ENCODE measurements around the gene MELK.

MELK gene

GRCh38 chr9:36665921-36666431, 93.3 kb downstream of the MELK start:
- H3K27ac ChIP-seq (ENCODE audit: low read length): no peak overlapping the region
- H3K4me1 ChIP-seq (ENCODE audit: control insufficient read depth, insufficient read depth, low read length): no peaks in the 10 kb centered on the region
- H3K4me3 ChIP-seq (ENCODE audit: low read length): no peak overlapping the region
- WGBS (ENCODE audit: insufficient coverage, insufficient read length): no CpG with 5 or more reads among the region's 3 CpGs
- no peak for DNase-seq (ENCODE audit: low read depth, low spot score)
- no peaks in the 10 kb centered on the region for H3K27me3 ChIP-seq (ENCODE audit: control insufficient read depth, insufficient read depth, low read length)
- no peaks in the 10 kb centered on the region for H3K9me3 ChIP-seq (ENCODE audit: control insufficient read depth, insufficient read depth, low read length)
- H3K36me3 ChIP-seq (ENCODE audit: control insufficient read depth, insufficient read depth, low read length): peaks cover 5% of the 10 kb centered on the region; the same call in 1 of the 2 replicates

- no peak for DNase-seq (ENCODE audit: low read depth, low spot score)
- H3K4me3 ChIP-seq (ENCODE audit: low read length): no peak overlapping the region
- WGBS (ENCODE audit: insufficient coverage, insufficient read length): no CpG with 5 or more reads among the region's 3 CpGs
- H3K27ac ChIP-seq (ENCODE audit: low read length): no peak overlapping the region
- no peaks in the 10 kb centered on the region for H3K9me3 ChIP-seq (ENCODE audit: control insufficient read depth, insufficient read depth, low read length)
- H3K4me1 ChIP-seq (ENCODE audit: control insufficient read depth, insufficient read depth, low read length): no peaks in the 10 kb centered on the region
- H3K36me3 ChIP-seq (ENCODE audit: control insufficient read depth, insufficient read depth, low read length): peaks cover 3% of the 10 kb centered on the region; the same call in 1 of the 2 replicates
- no peaks in the 10 kb centered on the region for H3K27me3 ChIP-seq (ENCODE audit: control insufficient read depth, insufficient read depth, low read length)
These were observed 98.9 kb downstream of the MELK start for GRCh38 chr9:36671561-36671960.

DNA sequence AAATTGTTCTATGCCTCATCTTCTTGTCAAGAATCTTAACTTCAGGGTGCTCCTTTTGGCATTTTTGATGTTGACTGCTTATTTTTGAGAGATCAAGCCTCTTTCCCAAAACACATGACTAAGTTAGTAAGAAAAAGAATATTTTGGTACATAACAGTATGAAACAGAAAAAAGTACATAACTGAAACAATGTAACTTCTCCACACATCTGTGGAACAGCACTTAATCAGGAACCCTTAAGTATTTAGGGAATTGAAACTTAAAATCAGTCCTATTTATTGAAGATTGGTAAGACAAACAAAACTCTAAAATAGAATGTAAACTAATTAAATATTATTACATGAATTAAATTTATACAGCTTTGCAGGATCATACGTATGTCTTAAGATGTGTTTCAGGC, 103.4 kb downstream of the MELK start:
- Histone ChIP-seq H3K27me3 (ENCODE audit: control insufficient read depth, insufficient read depth, low read length) (no peaks in the 10 kb centered on the region), H3K4me1 (ENCODE audit: control insufficient read depth, insufficient read depth, low read length) (no peaks in the 10 kb centered on the region), H3K9me3 (ENCODE audit: control insufficient read depth, insufficient read depth, low read length) (no peaks in the 10 kb centered on the region), H3K36me3 (ENCODE audit: control insufficient read depth, insufficient read depth, low read length) (no peaks in the 10 kb centered on the region; the same call in 1 of the 2 replicates), H3K27ac (ENCODE audit: low read length) (no peak overlapping the region), H3K4me3 (ENCODE audit: low read length) (no peak overlapping the region)
- DNase-seq (ENCODE audit: low read depth, low spot score): no peak
- WGBS (ENCODE audit: insufficient coverage, insufficient read length): no CpG with 5 or more reads among the region's 1 CpG

- Histone ChIP-seq H3K27ac (ENCODE audit: low read length) (no peak overlapping the region), H3K36me3 (ENCODE audit: control insufficient read depth, insufficient read depth, low read length) (no peaks in the 10 kb centered on the region; the same call in 1 of the 2 replicates), H3K9me3 (ENCODE audit: control insufficient read depth, insufficient read depth, low read length) (no peaks in the 10 kb centered on the region), H3K27me3 (ENCODE audit: control insufficient read depth, insufficient read depth, low read length) (no peaks in the 10 kb centered on the region), H3K4me1 (ENCODE audit: control insufficient read depth, insufficient read depth, low read length) (no peaks in the 10 kb centered on the region), H3K4me3 (ENCODE audit: low read length) (no peak overlapping the region)
- no peak for DNase-seq (ENCODE audit: low read depth, low spot score)
- no CpG with 5 or more reads among the region's 8 CpGs for WGBS (ENCODE audit: insufficient coverage, insufficient read length)
These were observed 104.2 kb downstream of the MELK start for GRCh38 chr9:36676778-36677485.

- H3K27me3 ChIP-seq (ENCODE audit: control insufficient read depth, insufficient read depth, low read length): no peaks in the 10 kb centered on the region
- H3K36me3 ChIP-seq (ENCODE audit: control insufficient read depth, insufficient read depth, low read length): no peaks in the 10 kb centered on the region; the same call in 1 of the 2 replicates
- H3K4me3 ChIP-seq (ENCODE audit: low read length): no peak overlapping the region
- WGBS (ENCODE audit: insufficient coverage, insufficient read length): no CpG with 5 or more reads among the region's 2 CpGs
- no peaks in the 10 kb centered on the region for H3K4me1 ChIP-seq (ENCODE audit: control insufficient read depth, insufficient read depth, low read length)
- no peaks in the 10 kb centered on the region for H3K9me3 ChIP-seq (ENCODE audit: control insufficient read depth, insufficient read depth, low read length)
- no peak for DNase-seq (ENCODE audit: low read depth, low spot score)
- no peak overlapping the region for H3K27ac ChIP-seq (ENCODE audit: low read length)
These were observed 104.9 kb downstream of the MELK start for GRCh38 chr9:36677611-36678010.

GRCh38 chr9:36679710-36680109, 107.0 kb downstream of the MELK start:
- H3K4me3 ChIP-seq (ENCODE audit: low read length): no peak overlapping the region

DNA sequence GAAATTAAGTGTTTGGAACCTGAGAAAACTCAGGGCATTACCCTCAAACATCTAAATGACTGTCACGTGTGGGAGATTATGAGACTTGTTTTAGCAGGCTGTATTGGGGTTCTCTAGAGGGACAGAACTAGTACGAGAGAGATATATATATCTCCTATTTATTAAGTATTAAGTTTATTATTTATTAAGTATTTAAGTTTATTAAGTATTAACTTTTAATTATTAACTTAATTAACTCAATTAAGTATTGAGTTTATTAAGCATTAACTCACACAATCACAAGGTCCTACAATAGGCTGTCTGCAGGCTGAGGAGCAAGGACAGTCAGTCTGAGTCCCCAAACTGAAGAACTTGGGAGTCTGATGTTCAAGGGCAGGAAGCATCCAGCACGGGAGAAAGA, 113.8 kb downstream of the MELK start:
- H3K27ac ChIP-seq (ENCODE audit: low read length): no peak overlapping the region
- no peaks in the 10 kb centered on the region for H3K27me3 ChIP-seq (ENCODE audit: control insufficient read depth, insufficient read depth, low read length)
- H3K4me1 ChIP-seq (ENCODE audit: control insufficient read depth, insufficient read depth, low read length): no peaks in the 10 kb centered on the region
- H3K9me3 ChIP-seq (ENCODE audit: control insufficient read depth, insufficient read depth, low read length): no peaks in the 10 kb centered on the region
- DNase-seq (ENCODE audit: low read depth, low spot score): no peak
- H3K36me3 ChIP-seq (ENCODE audit: control insufficient read depth, insufficient read depth, low read length): no peaks in the 10 kb centered on the region
- H3K4me3 ChIP-seq (ENCODE audit: low read length): no peak overlapping the region
- no CpG with 5 or more reads among the region's 3 CpGs for WGBS (ENCODE audit: insufficient coverage, insufficient read length)

More at GRCh38 chr9:36679710-36680109, 107.0 kb downstream of the MELK start:
- H3K9me3 ChIP-seq (ENCODE audit: control insufficient read depth, insufficient read depth, low read length): no peaks in the 10 kb centered on the region
- no peak for DNase-seq (ENCODE audit: low read depth, low spot score)
- no peaks in the 10 kb centered on the region for H3K4me1 ChIP-seq (ENCODE audit: control insufficient read depth, insufficient read depth, low read length)
- no CpG with 5 or more reads among the region's 2 CpGs for whole genome bisulfite sequencing (ENCODE audit: insufficient coverage, insufficient read length)
- no peaks in the 10 kb centered on the region for H3K27me3 ChIP-seq (ENCODE audit: control insufficient read depth, insufficient read depth, low read length)
- no peaks in the 10 kb centered on the region; the same call in 1 of the 2 replicates for H3K36me3 ChIP-seq (ENCODE audit: control insufficient read depth, insufficient read depth, low read length)
- H3K27ac ChIP-seq (ENCODE audit: low read length): no peak overlapping the region

- Histone ChIP-seq H3K27ac (ENCODE audit: low read length) (no peak overlapping the region), H3K4me3 (ENCODE audit: low read length) (no peak overlapping the region), H3K9me3 (ENCODE audit: control insufficient read depth, insufficient read depth, low read length) (no peaks in the 10 kb centered on the region), H3K4me1 (ENCODE audit: control insufficient read depth, insufficient read depth, low read length) (no peaks in the 10 kb centered on the region), H3K36me3 (ENCODE audit: control insufficient read depth, insufficient read depth, low read length) (no peaks in the 10 kb centered on the region), H3K27me3 (ENCODE audit: control insufficient read depth, insufficient read depth, low read length) (no peaks in the 10 kb centered on the region)
- no CpG with 5 or more reads among the region's 1 CpG for WGBS (ENCODE audit: insufficient coverage, insufficient read length)
- DNase-seq (ENCODE audit: low read depth, low spot score): no peak
These were observed 117.9 kb downstream of the MELK start for GRCh38 chr9:36690412-36691168.

DNA sequence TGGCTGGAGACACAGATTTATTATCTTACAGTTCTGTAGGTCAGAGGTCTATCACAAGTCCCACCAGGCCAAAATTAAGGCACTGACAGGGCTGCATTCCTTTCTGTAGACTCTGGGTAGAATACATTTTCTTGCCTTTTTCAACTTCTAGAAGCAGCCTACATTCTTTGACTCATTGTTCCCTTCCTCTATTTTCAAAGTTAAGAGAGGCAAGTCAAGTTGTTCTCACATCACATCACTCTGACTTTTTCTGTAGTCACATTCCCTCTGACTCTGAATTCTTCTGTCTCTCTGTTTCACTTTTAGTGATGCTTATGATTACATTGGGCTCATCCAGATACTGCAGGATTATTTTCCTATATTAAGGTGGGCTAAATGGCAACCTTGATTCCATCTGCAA, 119.0 kb downstream of the MELK start:
- DNase-seq (ENCODE audit: low read depth, low spot score): no peak
- no peak overlapping the region for H3K27ac ChIP-seq (ENCODE audit: low read length)
- no peaks in the 10 kb centered on the region for H3K27me3 ChIP-seq (ENCODE audit: control insufficient read depth, insufficient read depth, low read length)

GRCh38 chr9:36698984-36699383, 126.3 kb downstream of the MELK start:
- WGBS (ENCODE audit: insufficient coverage, insufficient read length): no CpG with 5 or more reads among the region's 3 CpGs
- no peak overlapping the region for H3K27ac ChIP-seq (ENCODE audit: low read length)

More for the DNA sequence above, 119.0 kb downstream of the MELK start:
- H3K4me1 ChIP-seq (ENCODE audit: control insufficient read depth, insufficient read depth, low read length): no peaks in the 10 kb centered on the region
- no peak overlapping the region for H3K4me3 ChIP-seq (ENCODE audit: low read length)
- no peaks in the 10 kb centered on the region for H3K36me3 ChIP-seq (ENCODE audit: control insufficient read depth, insufficient read depth, low read length)
- no peaks in the 10 kb centered on the region for H3K9me3 ChIP-seq (ENCODE audit: control insufficient read depth, insufficient read depth, low read length)

More at GRCh38 chr9:36698984-36699383, 126.3 kb downstream of the MELK start:
- no peak for DNase-seq (ENCODE audit: low read depth, low spot score)
- Histone ChIP-seq H3K27me3 (ENCODE audit: control insufficient read depth, insufficient read depth, low read length) (no peaks in the 10 kb centered on the region), H3K4me3 (ENCODE audit: low read length) (no peak overlapping the region), H3K9me3 (ENCODE audit: control insufficient read depth, insufficient read depth, low read length) (peaks cover 2% of the 10 kb centered on the region), H3K36me3 (ENCODE audit: control insufficient read depth, insufficient read depth, low read length) (no peaks in the 10 kb centered on the region), H3K4me1 (ENCODE audit: control insufficient read depth, insufficient read depth, low read length) (no peaks in the 10 kb centered on the region)
